SU-DHL-6 (cell line): ENCODE measurements around the gene NECAB2.

Experiments used
- EZH2phosphoT487 ChIP-seq: fragments of 200-600 bp; sonication (generic), shearing (Covaris generic); conservative IDR thresholded peaks from 2 replicates; pipeline ENCODE4 v1.6.1; 2018; ENCODE audit warnings: mild to moderate bottlenecking, antibody characterized with exemption, low read length, moderate library complexity, mixed read lengths
- TF ChIP-seq, protein P1 (sequence below): fragments of 200-600 bp; sonication (generic); IDR thresholded peaks from one replicate; pipeline ENCODE4 v1.5.1; 2017; ENCODE audit warnings: antibody characterized with exemption, mild to moderate bottlenecking, low read length, moderate library complexity; ENCODE audit not compliant: insufficient read depth, poor library complexity, severe bottlenecking

DNA sequence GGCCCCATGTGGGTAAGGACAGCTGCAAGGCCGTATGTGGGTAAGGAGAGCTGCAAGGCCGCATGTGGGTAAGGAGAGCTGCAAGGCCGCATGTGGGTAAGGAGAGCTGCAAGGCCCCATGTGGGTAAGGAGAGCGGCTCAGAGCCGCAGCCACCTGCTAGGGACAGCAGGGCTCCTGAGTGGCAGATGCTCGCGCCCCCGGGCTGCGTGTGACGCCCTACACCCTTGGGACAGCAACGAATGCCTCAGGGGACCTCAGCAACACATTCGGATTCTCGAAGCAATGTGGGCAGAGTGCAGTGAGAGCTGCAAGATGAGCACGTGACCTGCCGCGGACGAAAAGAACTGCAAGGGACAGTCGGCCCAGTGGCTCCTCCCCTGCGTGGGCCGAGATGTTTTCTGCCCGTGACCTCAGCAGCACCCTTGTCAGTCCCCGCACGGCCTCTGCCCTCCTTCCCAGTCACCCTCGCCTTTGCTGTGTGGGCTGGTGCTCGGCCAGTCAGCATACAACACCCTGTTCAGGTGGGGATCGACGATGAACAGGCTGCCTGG is 84.1 kb downstream of the NECAB2 start:
- TF ChIP-seq, protein P1, sequence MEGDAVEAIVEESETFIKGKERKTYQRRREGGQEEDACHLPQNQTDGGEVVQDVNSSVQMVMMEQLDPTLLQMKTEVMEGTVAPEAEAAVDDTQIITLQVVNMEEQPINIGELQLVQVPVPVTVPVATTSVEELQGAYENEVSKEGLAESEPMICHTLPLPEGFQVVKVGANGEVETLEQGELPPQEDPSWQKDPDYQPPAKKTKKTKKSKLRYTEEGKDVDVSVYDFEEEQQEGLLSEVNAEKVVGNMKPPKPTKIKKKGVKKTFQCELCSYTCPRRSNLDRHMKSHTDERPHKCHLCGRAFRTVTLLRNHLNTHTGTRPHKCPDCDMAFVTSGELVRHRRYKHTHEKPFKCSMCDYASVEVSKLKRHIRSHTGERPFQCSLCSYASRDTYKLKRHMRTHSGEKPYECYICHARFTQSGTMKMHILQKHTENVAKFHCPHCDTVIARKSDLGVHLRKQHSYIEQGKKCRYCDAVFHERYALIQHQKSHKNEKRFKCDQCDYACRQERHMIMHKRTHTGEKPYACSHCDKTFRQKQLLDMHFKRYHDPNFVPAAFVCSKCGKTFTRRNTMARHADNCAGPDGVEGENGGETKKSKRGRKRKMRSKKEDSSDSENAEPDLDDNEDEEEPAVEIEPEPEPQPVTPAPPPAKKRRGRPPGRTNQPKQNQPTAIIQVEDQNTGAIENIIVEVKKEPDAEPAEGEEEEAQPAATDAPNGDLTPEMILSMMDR: no peak
- no peak for TF ChIP-seq EZH2phosphoT487
